Right lung (tissue), 5 donors: ENCODE results near the gene ZIM2. TPM values are rescaled to one million over a fixed set of nuclear protein-coding genes. Genes with fewer than 3 reads are reported as not detected.
A peak's percentile ranks its signal among the peaks of the same experiment; 100 is the strongest.

Experiments
- DNase-seq, 2 donors: peaks; one replicate each; pipeline ENCODE4 v3.0.0-alpha.2; 2013
- polyA plus RNA-seq, 5 donors: library from polyadenylated mRNA; unstranded; fragments of 120-200 nt; gene quantifications; one replicate each; pipeline versions ENCODE4 v1.2.1 to v1.2.3, GENCODE V29; 2013; ENCODE audit warnings: inconsistent platforms in 1 of 5, low replicate concordance in 1 of 5; ENCODE audit not compliant: insufficient read length in 5 of 5, insufficient read depth in 1 of 5

Gene ZIM2
- polyA plus RNA-seq, 5 donors = 1.00 to 2.2 (median 1.6) TPM

DNA sequence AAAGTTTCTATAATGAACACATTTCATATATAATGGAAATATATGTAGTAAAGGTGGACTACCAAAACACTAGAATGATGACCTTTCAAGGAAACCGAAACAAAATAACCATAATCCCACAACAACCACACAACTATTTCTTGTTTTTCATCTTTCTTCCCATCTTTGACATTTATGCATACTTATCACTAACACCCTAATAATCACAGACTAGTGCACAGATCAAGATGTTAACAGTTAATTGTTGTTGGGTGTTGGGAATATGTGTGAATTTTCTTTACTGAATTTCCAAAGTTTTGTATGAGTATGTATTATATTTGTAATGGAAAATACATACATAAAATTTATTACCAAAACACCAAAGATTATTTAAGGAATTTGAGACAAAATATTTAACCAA, 30.3 kb downstream of the ZIM2 start:
- DNase-seq = no peak

DNA sequence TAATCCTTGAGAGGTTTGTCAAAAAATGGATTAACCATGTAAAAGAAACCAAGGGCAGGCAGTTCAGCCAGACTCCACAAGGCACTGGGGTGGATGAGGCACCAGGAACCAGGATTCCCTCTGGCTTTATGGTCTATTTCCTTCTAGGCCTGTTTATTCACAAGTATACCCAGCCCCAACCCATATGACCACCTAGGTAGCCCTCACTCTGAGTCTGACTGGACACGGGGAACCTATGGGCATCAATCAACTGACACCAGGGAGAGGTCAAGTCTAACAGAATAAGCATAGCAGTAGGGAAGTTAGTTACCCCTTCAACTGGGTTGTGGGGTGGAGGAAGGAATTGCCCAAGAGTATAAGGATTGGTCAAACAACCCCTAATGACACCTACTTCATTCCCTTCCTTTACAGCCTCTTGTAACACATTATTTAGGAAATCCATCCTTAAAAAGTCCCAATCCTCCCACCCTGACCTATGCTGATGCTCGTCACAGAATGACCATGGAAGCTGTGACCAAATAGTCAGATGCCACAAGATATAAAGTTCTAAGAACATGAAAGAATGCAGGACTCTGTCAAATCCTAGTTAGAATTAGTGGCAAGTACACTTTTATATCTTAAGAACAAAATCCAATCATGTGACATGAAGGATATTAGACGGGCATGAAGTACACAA, 31.7 kb downstream of the ZIM2 start:
- no peak for DNase-seq

DNA sequence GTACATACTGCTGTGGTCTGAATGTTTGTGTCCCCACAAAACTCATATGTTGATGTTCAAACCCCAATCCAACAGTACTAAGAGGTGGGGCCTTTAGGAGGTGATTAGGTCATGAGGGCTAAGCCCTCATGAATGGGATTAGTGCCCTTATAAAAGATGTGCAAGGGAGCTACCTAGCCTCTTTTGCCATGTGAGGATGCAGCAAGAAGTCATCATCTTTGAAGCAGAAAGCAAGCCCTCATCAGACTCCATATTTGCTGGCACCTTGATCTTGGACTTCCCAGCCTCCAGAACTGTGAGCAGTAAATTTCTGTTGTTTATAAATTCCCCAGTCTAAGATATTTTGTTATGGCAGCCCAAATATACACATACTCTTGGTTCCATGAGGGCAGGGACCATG, 33.9 kb downstream of the ZIM2 start:
- no peak for DNase-seq

DNA sequence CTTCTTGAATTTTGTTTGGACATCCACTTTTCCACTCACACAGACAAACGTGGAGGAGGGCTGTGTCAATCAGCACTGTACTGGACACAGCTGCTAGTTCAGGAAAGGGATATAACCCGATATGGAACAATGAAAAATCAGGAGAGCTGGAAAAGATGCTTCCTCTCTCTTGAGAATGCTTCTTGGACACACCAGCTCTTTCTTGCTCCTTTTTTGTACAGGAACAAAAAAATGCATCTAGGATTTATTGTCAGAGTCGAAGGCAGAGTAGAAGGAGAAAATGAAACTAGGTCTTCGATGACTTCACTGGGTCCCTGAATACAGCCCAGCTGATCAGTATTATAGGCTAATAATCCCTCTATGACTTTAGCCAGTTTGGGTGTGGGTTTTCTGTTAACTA, 62.2 kb downstream of the ZIM2 start:
- no peak for DNase-seq

DNA sequence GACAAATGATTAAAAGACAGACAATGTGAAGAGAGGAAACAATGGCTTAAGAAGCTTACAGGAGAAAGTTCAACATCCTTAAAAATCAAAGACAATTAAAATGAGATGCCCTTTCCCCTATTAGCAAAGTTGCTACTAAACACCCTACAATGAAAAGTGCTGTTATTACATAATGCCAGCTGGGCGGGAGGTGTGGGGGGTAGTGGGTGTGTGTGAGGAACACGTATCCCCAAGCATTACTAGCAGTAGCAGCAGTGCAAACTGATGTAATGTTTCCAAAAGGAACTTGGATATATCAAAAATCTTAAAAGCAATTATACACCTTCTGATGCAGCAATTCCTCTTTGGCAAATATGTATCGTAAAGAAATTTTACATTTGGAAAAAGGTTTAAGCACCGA, 70.9 kb downstream of the ZIM2 start:
- DNase-seq = no peak

DNA sequence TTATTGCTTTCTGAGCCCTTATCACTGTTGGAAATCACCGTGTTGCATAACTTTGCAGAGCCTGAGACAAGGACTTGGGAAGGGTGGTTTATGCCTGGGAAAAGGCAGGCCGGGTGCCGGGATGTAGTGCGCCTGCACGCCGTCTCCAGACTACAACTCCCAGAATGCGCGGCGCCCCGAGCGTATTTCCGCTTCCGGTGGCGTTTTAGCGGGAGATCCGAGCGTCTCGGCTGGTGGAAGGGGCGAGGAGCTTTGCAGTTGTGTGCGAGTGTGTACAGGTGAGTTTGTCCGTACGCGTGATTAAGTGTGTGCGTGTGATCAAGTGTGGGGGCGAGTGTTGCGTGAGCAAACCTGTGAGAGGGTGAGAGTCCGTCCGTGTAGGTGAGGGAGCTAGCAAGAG, 75.4 kb downstream of the ZIM2 start:
- DNase-seq = peak; percentile 56 to 63

DNA sequence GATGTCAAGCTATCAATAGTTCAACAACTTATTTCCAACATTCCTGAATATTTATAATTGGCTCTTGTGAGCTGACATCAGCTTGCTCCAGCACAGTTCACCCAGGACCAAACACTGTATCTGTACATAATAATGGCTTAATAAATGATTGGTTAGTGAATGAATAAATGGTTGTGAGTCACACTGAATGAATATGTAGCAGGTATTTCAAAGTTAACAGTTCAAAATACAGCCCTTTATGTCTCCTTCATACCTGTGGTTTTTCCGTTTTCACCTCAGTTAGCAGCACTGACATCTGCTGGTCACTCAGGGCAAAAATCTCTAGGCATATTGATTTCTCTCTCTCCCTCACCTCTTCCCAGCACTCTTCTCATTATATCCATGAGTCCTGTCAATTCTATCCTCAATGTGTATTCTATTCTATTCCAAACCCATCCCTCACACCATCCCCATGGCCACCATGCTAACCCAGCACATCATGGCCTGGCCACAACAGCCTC, 76.3 kb downstream of the ZIM2 start:
- no peak for DNase-seq

DNA sequence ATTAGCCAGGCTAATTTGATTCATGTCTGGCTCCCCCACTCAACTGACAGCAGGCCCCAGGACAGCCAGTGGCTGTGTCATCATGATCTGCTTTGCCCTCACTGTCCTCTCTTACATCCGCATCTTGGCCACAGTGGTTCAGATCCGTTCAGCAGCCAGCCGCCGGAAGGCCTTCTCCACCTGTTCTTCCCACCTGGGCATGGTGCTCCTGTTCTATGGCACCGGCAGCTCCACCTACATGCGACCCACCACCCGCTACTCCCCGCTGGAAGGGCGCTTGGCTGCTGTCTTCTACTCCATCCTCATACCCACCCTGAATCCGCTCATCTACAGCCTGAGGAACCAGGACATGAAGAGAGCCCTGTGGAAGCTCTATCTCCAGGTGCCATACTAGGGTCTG, 79.7 kb downstream of the ZIM2 start:
- DNase-seq = no peak

DNA sequence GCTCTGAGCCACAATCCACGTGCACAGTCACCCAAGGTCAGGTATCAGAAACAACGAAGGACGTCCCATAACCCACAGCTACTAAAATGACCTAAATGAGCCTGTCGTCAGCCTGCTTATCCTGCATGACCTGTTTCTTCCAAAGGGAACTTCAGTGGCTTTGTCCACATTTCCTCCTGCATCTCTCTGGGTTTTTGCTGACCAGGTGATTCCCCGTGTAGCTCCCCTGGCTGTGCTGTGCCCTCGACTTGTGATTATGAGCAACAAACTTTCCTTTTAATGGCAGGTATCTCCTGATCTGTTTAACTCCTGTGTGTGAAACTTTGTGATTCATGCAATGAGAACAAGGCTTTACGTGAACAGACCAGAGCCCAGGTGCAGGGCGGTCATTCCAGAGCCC, 81.0 kb downstream of the ZIM2 start:
- no peak for DNase-seq

DNA sequence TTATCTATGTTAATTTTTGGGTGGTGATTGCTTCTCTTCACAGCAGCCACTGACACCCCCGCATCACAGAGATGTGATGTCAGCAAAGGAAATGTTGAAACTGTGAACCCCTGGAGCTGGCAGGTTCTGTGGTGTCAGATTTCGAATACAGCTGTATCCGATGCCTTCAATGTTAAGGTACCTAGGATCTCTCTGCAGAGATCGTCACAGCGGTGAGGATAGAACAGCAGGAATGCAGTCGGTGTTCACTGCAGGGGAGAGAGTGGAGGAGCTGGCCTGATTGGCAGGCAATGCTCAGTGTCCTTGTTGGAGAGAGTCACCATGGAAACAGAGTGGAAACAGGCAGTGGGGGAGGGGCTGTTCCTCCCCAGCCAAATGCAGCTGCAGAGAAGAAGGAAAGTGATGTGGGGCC, 89.4 kb downstream of the ZIM2 start:
- DNase-seq = no peak

DNA sequence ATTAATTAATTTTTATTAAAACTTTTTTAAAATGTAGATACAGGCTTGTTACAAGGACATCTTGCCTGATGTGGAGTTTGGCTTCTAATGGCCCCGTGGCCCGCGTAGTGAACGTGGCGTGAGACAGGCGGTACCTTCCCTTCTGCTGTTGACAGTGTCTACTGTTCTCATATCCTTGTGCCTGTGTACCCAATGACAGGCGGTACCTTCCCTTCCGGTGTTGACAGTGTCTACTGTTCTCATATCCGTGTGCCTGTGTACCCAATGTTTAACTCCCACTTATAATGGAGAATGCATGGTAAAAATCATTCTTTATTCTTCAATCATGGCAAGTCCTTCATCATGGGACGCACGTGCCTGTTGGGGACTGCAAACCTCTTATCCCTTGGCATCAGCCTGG, 89.9 kb downstream of the ZIM2 start:
- DNase-seq = no peak

DNA sequence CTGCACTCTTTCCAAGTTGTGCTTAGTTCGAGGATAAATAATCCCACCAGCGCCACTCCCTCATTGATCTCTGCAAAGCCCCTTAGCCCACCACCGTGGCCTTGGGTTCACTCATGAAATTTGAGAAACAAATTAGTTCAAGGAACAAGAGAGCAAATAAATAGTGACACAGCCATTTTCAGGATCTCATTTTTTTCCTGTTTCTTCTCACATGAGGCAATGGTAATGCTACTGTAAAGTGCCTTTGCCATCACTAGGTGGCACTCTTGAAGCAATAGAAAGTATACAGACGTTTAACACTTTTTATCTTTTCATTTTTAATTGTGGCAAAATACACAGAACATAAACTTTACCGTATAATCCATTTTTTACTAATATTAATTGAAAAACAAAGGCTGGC, 92.1 kb downstream of the ZIM2 start:
- DNase-seq = peak in 1 of 2 donors; percentile 28

DNA sequence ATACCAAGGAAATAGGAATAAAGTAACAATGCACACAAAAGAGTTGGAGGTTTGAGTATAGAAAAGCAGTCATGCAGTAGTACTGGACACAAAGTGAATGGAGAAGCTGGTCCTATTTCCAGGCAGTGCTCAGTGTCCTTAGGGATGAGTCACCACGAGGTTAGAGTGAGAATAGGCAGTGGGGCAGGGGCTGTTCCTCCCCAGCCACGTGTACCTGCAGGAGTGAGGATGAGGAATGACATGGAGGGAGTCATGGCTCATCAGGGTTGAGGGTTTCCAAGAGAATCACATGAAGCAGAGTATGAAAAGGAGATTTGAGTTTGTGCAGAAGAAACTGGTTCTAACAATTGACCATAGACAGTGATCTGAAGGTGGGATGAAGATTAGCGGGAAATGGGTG, 94.2 kb downstream of the ZIM2 start:
- DNase-seq = no peak

DNA sequence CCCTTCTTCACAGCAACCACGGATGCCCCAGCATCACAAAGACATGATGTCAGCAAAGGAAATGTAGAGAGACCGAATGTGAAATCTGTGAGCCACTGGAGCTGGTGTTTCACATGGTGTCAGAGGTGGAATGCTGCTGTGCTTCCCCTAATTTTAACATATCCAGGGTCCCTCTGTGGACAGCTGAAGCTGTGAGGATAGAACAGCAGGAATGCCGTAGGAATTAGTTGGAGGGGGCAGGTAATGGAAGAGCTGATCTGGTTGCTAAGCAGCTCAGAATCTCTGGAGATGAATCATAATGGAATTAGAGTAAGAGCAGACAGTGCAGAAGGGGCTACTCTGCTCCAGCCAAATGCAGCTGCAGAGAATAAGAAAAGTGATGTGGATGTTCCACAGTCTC, 100.0 kb downstream of the ZIM2 start:
- DNase-seq = no peak

DNA sequence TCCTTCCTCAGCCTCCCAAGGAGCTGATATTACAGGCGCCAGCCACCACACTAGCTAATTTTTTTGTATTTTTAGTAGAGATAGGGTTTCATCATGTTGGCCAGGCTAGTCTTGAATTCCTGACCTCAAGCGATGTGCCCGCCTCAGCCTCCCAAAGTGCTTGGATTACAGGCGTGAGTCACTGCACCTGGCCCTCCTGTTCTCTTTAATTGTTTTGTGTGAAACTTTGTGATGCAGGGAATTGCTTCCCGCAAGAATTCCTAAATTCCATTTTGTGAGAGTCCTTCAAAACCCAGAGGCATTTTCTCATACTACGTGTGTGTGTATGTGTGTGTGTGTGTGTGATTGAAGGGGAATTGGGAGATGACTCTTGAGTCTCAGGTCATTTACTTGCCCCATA, 104.0 kb downstream of the ZIM2 start:
- DNase-seq = no peak

DNA sequence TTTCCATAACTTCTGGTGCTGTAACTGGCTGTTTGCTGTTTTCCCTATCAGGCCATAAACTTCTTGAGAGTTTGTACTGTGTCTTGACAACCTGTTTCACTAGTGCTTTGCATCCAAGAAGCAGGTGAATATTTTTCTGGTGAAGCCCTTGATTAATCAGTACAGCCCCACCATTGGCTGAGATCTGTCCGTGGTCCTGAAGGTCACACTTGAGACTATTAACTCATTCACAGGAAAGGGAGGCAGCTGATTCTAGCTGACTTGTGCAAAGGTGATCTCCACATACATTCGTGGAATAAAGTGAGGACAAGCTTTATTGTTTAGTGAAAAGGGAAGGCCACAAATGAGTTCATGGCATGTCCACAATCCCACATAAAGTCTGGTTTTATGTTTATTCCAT, 107.5 kb downstream of the ZIM2 start:
- DNase-seq = no peak

DNA sequence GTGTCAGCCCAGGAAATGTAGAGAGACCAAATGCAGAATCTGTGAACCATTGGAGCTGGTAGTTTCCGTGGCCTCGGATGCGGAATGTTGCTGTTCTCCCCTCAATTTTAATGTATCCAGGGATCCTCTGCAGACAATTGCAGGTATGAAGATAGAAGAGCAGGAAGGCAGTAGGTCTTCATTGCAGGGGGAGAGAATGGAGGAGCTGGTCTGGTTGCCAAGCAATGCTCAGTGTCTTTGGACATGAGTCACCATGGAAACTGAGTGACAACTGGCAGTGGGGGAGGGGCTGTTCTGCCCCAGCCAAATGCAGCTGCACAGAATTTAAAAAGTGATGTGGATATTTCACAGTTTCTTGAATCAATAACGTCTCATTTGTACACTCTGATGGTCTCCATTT, 112.8 kb downstream of the ZIM2 start:
- no peak for DNase-seq

DNA sequence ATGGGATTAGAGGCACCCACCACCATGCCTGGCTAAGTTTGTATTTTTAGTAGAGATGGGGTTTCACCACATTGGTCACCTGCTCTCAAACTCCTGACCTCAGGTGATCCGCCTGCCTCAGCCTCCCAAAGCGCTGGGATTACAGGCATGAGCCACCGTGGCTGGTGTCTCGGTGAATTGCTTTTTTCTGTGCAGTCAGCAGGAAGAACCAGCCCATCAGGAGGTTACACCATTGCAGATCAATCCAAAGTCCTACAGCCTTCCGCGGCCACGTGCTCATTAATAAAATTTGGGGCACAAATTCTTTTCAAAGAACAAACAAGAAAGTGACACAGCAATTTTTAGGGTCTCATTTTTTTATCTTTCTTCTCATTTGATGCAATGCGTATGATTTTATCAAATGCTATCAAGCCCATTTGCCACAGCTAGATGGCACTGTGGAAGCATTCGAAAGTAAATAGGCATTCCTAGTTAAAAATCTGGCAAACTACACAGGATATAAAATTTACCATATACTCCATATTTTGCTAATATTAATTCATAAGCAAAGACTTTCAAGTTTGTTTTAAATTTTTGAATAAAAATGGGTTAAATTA, 114.6 kb downstream of the ZIM2 start:
- no peak for DNase-seq

Other genes with a start within 250 kb of the ZIM2 start
- gene ZNF71, start 245.4 kb downstream of the ZIM2 start, polyA plus RNA-seq = 1 to 10 TPM; 6.6 to 8.7 (median 8.3) TPM
- gene SMIM17, start 197.6 kb downstream of the ZIM2 start, polyA plus RNA-seq = 1 to 10 TPM; 1.8 to 4.8 (median 3.1) TPM
- 1 to 10 TPM; 2.5 to 5.1 (median 4.2) TPM for gene ZNF835, start 169.0 kb downstream of the ZIM2 start, polyA plus RNA-seq
- gene PEG3, start within 50 bp of the ZIM2 start, polyA plus RNA-seq = 10 to 100 TPM; 21.4 to 41.3 (median 24.9) TPM